GM12878 (cell line): ENCODE data around the gene ARHGAP26. TPM values are rescaled to one million over a fixed set of nuclear protein-coding genes. Genes with fewer than 3 reads are reported as not detected.
A peak's percentile ranks its signal among the peaks of the same experiment; 100 is the strongest.

Experiments used
- ATAC-seq: fragments of 200-7000 bp; cut with Tn5 transposase; 3 replicates; pipeline ENCODE4 v1.9.1; 2020; ENCODE audit warnings: mild to moderate bottlenecking, moderate library complexity
- BruUV-seq: library from RNA; stranded (reverse); fragments of 400-500 nt; replicated peaks from 2 replicates; lab custom pipeline; 2021; lab: Mats Ljungman, UMichigan
- CTCF ChIA-PET: fragments of 300-600 bp; sonication (Branson Sonifier 250); formaldehyde crosslinking; extraction: SDS; loops from one replicate; lab custom pipeline; 2021; ENCODE audit warnings: inconsistent platforms; lab: Yijun Ruan, JAX
- POLR2A ChIA-PET: fragments of 350-600 bp; formaldehyde crosslinking; extraction: SDS; loops from one replicate; lab custom pipeline; 2021; ENCODE audit warnings: inconsistent platforms; lab: Charles Lee
- RAD21 ChIA-PET: fragments of 300-600 bp; sonication (Branson Sonifier 250); formaldehyde crosslinking; loops from one replicate; lab custom pipeline; 2023; ENCODE audit warnings: antibody characterized with exemption; ENCODE audit not compliant: unreplicated experiment; lab: Charles Lee
- SMC1A ChIA-PET: fragments of 300-600 bp; sonication (Branson Sonifier 250); formaldehyde crosslinking; loops from one replicate; lab custom pipeline; 2023; ENCODE audit not compliant: unreplicated experiment, uncharacterized antibody; lab: Charles Lee
- DNase-seq: peaks from one replicate; pipeline ENCODE4 v3.0.0-alpha.2; 2011; ENCODE audit warnings: low read depth, low spot score
- FAIRE-seq: peaks from 3 replicates; lab custom pipeline; 2011; peaks lifted over from hg19 to GRCh38; lab: Jason Lieb, UNC
- H2AFZ ChIP-seq: 2 replicates; pipeline ENCODE4 v1.6.0; 2011; ENCODE audit warnings: low read depth, low read length, control low read depth; ENCODE audit not compliant: control insufficient read depth
- H3K27ac ChIP-seq: 2 replicates; pipeline ENCODE4 v1.5.1; 2011; ENCODE audit warnings: control low read depth; ENCODE audit not compliant: control insufficient read depth, insufficient read depth
- H3K27me3 ChIP-seq, 2 experiments: replicated peaks in 1 of 2; 2 replicates each; pipeline versions ENCODE4 v1.6.0 to v1.6.1; 2011; ENCODE audit warnings: low read length in 1 of 2; ENCODE audit not compliant: control insufficient read depth in 2 of 2, insufficient read depth in 2 of 2
- H3K36me3 ChIP-seq, 2 experiments: 2 replicates each; pipeline ENCODE4 v1.5.1; 2011; ENCODE audit warnings: low read length in 1 of 2; ENCODE audit not compliant: control insufficient read depth in 2 of 2, insufficient read depth in 2 of 2
- H3K4me1 ChIP-seq: 2 replicates; pipeline ENCODE4 v1.6.1; 2011; ENCODE audit warnings: mild to moderate bottlenecking, low read length, moderate library complexity, mixed read lengths; ENCODE audit not compliant: control insufficient read depth, insufficient read depth
- H3K4me2 ChIP-seq: 2 replicates; pipeline ENCODE4 v1.6.0; 2011; ENCODE audit warnings: control low read depth; ENCODE audit not compliant: control insufficient read depth, insufficient read depth
- H3K4me3 ChIP-seq: fragments of 200-600 bp; sonication (generic); 2 replicates; pipeline ENCODE4 v1.5.1; 2016
- H3K79me2 ChIP-seq: 2 replicates; pipeline ENCODE4 v1.6.0; 2011; ENCODE audit warnings: low read length; ENCODE audit not compliant: control insufficient read depth, insufficient read depth
- H3K9ac ChIP-seq: 2 replicates; pipeline ENCODE4 v1.8.0; 2011; ENCODE audit warnings: low read length, control low read depth, mixed read lengths; ENCODE audit not compliant: control insufficient read depth, insufficient read depth
- H3K9me3 ChIP-seq: replicated peaks from 3 replicates; pipeline ENCODE4 v1.5.1; 2011; ENCODE audit warnings: mild to moderate bottlenecking, low read length; ENCODE audit not compliant: control insufficient read depth, insufficient read depth
- H4K20me1 ChIP-seq: 2 replicates; pipeline ENCODE4 v1.6.0; 2011; ENCODE audit not compliant: control insufficient read depth, insufficient read depth
- CHD1 ChIP-seq: IDR thresholded peaks from 2 replicates; pipeline ENCODE4 v1.6.1; 2012; ENCODE audit warnings: low read depth, low read length, improper control_type of control experiment
- CTCF ChIP-seq, 3 experiments: IDR thresholded peaks in 2 of 3; conservative IDR thresholded peaks in 1 of 3; 2 replicates each; pipeline ENCODE4 v1.5.1; 2011; ENCODE audit warnings: low read depth in 3 of 3, low read length in 3 of 3, mild to moderate bottlenecking in 3 of 3, control low read depth in 2 of 3, moderate library complexity in 2 of 3, inconsistent platforms in 1 of 3, mixed read lengths in 1 of 3; ENCODE audit not compliant: control insufficient read depth in 2 of 3, insufficient read depth in 1 of 3; ENCODE audit errors: extremely low read depth in 1 of 3
- HCFC1 ChIP-seq: fragments of 150-350 bp; IDR thresholded peaks from 2 replicates; pipeline ENCODE4 v1.6.1; 2014; ENCODE audit warnings: low read length
- RAD21 ChIP-seq: IDR thresholded peaks from 2 replicates; pipeline ENCODE4 v1.6.1; 2011; ENCODE audit warnings: mild to moderate bottlenecking, low read depth, low read length, moderate library complexity; ENCODE audit not compliant: insufficient read depth
- SMC3 ChIP-seq: IDR thresholded peaks from 2 replicates; pipeline ENCODE4 v1.6.1; 2011; ENCODE audit warnings: low read length, improper control_type of control experiment, borderline replicate concordance
- WGBS: methylation state at CpG from one replicate; pipeline ENCODE4 v1.1.6; 2016; ENCODE audit warnings: low lambda C conversion rate; ENCODE audit not compliant: insufficient replicate concordance, insufficient coverage; ENCODE audit errors: missing lambda C conversion rate; 5-methylcytosine and 5-hydroxymethylcytosine counted together
- in situ Hi-C: fragments of 300-500 bp; cut with MboI; formaldehyde crosslinking; loops from 9 replicates; pipeline ENCODE4 v1.14.3; 2018; ENCODE audit warnings: mixed read lengths
- intact Hi-C: fragments of 100-400 bp; cut with micrococcal nuclease; formaldehyde crosslinking; loops from one replicate; pipeline ENCODE4 v1.14.2; 2022; ENCODE audit not compliant: unreplicated experiment
- polyA plus RNA-seq, 11 experiments: library from polyadenylated mRNA; depleted of rRNA in 4 of 11; unstranded in 6 of 11; stranded (reverse) in 5 of 11; fragments of >200 nt; fragmentation: Nextera tagmentation in 4 of 11; fragmentation: Illumina TruSeq in 1 of 11; extraction: Ambion mirVana in 4 of 11; extraction: Trizol in 1 of 11; gene quantifications; 1 replicate in 1 of 11; 2 replicates in 10 of 11; pipeline versions ENCODE4 v1.2.1 to v1.2.3, GENCODE V29; 2011 to 2016; ENCODE audit warnings: inconsistent platforms in 2 of 11, missing spikeins in 2 of 11, low read depth in 1 of 11
- total RNA-seq, 4 experiments: library from RNA; depleted of rRNA in 3 of 4; stranded (reverse); fragments of >200 nt in 3 of 4; fragmentation: Illumina TruSeq in 1 of 4; extraction: Trizol in 1 of 4; gene quantifications; 2 replicates each; pipeline versions ENCODE4 v1.2.1 to v1.2.3, GENCODE V29; 2013 to 2021
- TF ChIP-seq, protein P1 (sequence below): IDR thresholded peaks from 2 replicates; pipeline ENCODE4 v1.6.1; 2011; ENCODE audit warnings: borderline replicate concordance, low read depth, mild to moderate bottlenecking, moderate library complexity, mixed read lengths, low read length; ENCODE audit not compliant: insufficient read depth; ENCODE audit errors: extremely low read length
- TF ChIP-seq, protein P2 (sequence below): fragments of 450-650 bp; IDR thresholded peaks from 2 replicates; pipeline ENCODE4 v1.6.1; 2017; ENCODE audit warnings: mild to moderate bottlenecking
- TF ChIP-seq, protein P3 (sequence below): IDR thresholded peaks from 2 replicates; pipeline ENCODE4 v1.6.1; 2012; ENCODE audit warnings: low read length, inconsistent platforms

Gene ARHGAP26
- total and polyA plus RNA-seq, 10 of the 15 experiments (the other 5 are each of a cell fraction or from before 2014, with no cell fraction given), result 9.4 to 41.5 (median 19.3) TPM

DNA sequence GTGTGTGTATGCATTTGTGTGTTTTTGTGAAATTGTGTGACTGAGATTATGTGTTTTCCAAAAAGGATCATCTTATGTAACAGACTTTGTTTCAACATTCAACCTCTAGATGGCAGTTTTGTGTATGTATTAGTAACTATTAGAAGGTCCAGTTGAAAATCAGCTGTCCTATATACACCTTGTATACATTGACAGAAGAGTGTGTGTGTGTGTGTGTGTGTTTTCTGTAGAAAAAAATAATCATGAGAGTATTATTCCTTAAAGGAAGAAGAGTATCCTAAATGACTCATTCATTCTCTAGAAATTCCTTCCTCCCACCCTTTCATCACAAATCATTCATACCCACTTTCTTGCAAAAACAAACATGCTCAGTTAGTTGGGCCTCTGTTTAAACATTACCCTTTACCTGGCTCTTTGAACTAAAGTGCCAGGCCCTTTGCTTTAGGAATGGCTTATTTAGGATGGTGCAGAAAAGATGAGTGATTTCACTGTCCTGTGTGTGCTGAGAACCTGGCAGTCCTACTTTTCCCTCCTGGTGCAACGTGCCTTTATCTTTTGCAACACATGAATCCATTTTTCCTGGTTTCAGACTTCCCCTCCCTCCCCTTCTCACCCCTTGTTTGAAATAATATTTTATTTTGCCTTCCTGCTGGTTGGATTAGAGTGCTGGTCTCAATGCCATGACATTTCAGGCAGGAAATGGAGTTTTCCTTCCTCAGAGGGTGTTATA, 152.2 kb downstream of the ARHGAP26 start:
- peak; percentile 78 for FAIRE-seq
- intact Hi-C loops, result loop anchor here (2.0 to 10.0 kb wide), 7 partner anchors 42 to 1270 kb away; partner anchors contain the start of gene NR3C1
- H3K27ac ChIP-seq, result no peak overlapping the region

More for the DNA sequence above, 152.2 kb downstream of the ARHGAP26 start:
- H3K4me1 ChIP-seq, result no peaks in the 10 kb centered on the region
- in situ Hi-C loops, result loop anchor here (5.0 to 10.0 kb wide), 3 partner anchors 82 to 1045 kb away; no protein-coding TSS in a partner anchor
- POLR2A ChIA-PET, result no interaction called here
- DNase-seq (peak; percentile 21), ATAC-seq (peak; percentile 92)
- SMC1A ChIA-PET, result interaction anchor here (0.7 to 11.6 kb wide), 32 partner anchors 10 to 1264 kb away, joined by 3 to 149 read pairs (median 4); no protein-coding TSS in a partner anchor
- H3K4me3 ChIP-seq, result no peak overlapping the region
- TF ChIP-seq, protein P1, sequence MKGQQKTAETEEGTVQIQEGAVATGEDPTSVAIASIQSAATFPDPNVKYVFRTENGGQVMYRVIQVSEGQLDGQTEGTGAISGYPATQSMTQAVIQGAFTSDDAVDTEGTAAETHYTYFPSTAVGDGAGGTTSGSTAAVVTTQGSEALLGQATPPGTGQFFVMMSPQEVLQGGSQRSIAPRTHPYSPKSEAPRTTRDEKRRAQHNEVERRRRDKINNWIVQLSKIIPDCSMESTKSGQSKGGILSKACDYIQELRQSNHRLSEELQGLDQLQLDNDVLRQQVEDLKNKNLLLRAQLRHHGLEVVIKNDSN, result no peak
- TF ChIP-seq CTCF (IDR thresholded peaks at IDR 0.05 in 2 of 3, conservative IDR thresholded peaks at IDR 0.05 in 1 of 3; ENCODE audit: control insufficient read depth in 2 of 3, extremely low read depth in 1 of 3, insufficient read depth in 1 of 3, low read depth in 3 of 3, low read length in 3 of 3) (peak; percentile 41 to 66 (median 48); a peak in 4 of 6 replicates), HCFC1 (no peak), RAD21 (peak; percentile 68), SMC3 (peak; percentile 52; the same call in 1 of the 2 replicates), CHD1 (no peak)
- TF ChIP-seq, protein P2, sequence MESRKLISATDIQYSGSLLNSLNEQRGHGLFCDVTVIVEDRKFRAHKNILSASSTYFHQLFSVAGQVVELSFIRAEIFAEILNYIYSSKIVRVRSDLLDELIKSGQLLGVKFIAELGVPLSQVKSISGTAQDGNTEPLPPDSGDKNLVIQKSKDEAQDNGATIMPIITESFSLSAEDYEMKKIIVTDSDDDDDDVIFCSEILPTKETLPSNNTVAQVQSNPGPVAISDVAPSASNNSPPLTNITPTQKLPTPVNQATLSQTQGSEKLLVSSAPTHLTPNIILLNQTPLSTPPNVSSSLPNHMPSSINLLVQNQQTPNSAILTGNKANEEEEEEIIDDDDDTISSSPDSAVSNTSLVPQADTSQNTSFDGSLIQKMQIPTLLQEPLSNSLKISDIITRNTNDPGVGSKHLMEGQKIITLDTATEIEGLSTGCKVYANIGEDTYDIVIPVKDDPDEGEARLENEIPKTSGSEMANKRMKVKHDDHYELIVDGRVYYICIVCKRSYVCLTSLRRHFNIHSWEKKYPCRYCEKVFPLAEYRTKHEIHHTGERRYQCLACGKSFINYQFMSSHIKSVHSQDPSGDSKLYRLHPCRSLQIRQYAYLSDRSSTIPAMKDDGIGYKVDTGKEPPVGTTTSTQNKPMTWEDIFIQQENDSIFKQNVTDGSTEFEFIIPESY, result no peak
- TF ChIP-seq, protein P3, sequence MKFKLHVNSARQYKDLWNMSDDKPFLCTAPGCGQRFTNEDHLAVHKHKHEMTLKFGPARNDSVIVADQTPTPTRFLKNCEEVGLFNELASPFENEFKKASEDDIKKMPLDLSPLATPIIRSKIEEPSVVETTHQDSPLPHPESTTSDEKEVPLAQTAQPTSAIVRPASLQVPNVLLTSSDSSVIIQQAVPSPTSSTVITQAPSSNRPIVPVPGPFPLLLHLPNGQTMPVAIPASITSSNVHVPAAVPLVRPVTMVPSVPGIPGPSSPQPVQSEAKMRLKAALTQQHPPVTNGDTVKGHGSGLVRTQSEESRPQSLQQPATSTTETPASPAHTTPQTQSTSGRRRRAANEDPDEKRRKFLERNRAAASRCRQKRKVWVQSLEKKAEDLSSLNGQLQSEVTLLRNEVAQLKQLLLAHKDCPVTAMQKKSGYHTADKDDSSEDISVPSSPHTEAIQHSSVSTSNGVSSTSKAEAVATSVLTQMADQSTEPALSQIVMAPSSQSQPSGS, result no peak
- H3K27me3 ChIP-seq, result no peaks in the 10 kb centered on the region
- RAD21 ChIA-PET, result interaction anchor here (0.5 to 9.1 kb wide), 17 partner anchors 9 to 1269 kb away, joined by 3 to 129 read pairs (median 4); partner anchors contain the start of gene NR3C1
- no peaks in the 10 kb centered on the region for H4K20me1 ChIP-seq
- CTCF ChIA-PET, result interaction anchor here (0.5 to 7.4 kb wide), 45 partner anchors 8 to 1270 kb away, joined by 3 to 78 read pairs (median 4); no protein-coding TSS in a partner anchor
- no TSS peak for BruUV-seq
- WGBS, result 92% methylated on average over 1 of the region's 1 CpG
- H3K4me2 ChIP-seq, result no peak overlapping the region
- no peaks in the 10 kb centered on the region for H3K9me3 ChIP-seq
- no peak overlapping the region for H3K9ac ChIP-seq
- no peaks in the 10 kb centered on the region for H3K79me2 ChIP-seq
- H3K36me3 ChIP-seq, result no peaks in the 10 kb centered on the region
- H2AFZ ChIP-seq, result no peak overlapping the region
